GM19239 (cell line): ENCODE measurements around the gene SPPL2A.

Source experiments
- DNase-seq: peaks from one replicate; pipeline ENCODE4 v3.0.0; 2011; ENCODE audit warnings: low spot score; ENCODE audit not compliant: insufficient read length
- FAIRE-seq: peaks from 2 replicates; lab custom pipeline; 2011; peaks lifted over from hg19 to GRCh38; lab: Jason Lieb, UNC

SPPL2A gene

DNA sequence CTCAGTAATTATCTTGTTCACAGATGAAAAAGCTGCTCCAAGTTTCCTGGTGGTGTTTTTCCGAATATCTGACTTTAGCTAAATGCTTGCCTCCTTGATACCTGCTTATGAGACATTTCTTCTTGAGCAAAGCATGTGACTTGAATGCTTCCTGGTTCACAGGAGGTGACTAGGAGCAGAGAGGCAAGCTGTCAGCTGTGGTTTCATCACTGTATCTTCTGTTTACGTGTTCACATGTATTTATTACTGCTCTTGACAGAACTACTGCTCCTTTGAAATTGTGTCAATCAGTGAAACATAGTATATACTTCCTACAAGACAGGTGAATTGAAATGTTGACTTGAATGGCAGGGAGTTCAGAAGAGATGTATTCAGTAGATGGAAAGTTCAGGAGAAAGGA, 8.9 kb upstream of the SPPL2A start:
- DNase-seq (no peak), FAIRE-seq (no peak)

DNA sequence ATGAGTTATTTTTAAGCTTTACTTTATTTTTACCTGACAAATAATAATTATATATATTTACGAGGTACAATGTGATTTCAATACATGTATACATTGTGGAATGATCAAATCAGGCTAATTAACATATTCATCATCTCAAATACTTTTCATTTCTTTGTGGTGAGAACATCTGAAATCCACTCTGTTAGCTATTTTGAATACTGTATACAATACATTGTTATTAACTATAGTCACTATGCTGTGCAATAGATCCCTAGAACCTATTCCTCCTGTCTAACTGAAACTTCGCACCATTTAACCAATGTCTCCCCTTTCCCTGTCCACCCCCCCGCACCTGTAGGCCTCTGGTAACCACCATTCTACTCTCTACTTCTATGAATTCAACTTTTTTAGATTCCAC, 7.9 kb upstream of the SPPL2A start:
- DNase-seq (no peak), FAIRE-seq (no peak)

DNA sequence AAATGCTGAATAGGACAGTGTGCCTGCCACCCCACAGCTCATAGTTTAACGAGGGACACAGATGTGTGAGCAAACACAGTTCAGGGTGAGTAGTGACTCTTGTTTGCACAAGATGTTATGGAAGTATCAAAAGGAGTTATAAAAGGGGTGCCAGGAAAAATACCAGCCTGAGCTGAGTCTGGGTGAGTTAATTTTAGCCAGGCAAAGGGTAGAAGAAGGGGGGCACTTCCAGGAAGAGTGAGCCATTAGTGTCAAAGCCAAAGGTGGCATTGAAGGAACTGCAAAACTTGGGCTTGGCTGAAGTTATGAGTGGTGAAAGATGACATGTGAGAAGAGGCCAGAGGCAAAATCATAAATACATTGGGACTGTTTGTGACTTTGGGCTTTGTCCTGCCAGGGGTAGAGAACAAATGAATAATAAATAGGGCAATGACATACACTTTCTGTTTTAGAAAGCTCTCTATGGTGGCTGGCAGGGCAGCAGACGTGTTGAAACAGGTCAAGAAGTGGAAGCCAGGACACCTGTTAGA, 1.9 kb upstream of the SPPL2A start:
- DNase-seq: no peak
- FAIRE-seq: no peak

DNA sequence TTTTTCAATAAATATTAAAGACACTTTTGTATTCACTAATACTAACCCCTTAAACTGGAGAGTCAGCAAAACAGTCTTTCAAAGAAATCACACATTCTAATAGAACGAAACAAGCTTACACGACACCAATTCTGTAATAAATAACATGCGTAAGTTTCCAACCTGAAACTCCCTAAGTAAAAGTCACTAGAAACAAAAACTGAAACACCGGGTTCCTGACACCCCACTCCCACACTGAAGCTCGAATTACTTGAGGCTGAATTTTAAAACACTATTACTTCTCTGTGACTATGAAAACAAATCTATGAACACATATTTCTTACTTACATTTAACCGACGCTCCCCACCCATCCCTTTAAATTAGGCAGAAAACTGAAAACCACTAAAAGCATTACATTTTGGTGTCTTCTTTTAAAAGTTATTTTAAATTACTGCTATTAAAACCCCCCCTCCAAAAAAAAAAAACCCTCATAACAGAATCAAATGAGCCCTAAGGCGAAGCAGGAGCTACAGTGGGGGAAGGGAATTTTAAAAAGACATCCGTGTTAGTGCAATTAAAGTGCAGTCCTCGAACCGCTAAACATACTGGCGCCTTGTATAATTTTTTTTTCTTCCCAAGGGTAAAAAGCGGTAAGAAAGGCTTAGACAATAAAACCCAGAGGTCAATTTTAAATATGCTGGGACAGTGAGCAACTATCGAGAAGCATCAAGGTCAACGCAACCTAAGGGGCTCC, 878 bp downstream of the SPPL2A start:
- FAIRE-seq: peak; percentile 39
- peak; percentile 35 for DNase-seq

DNA sequence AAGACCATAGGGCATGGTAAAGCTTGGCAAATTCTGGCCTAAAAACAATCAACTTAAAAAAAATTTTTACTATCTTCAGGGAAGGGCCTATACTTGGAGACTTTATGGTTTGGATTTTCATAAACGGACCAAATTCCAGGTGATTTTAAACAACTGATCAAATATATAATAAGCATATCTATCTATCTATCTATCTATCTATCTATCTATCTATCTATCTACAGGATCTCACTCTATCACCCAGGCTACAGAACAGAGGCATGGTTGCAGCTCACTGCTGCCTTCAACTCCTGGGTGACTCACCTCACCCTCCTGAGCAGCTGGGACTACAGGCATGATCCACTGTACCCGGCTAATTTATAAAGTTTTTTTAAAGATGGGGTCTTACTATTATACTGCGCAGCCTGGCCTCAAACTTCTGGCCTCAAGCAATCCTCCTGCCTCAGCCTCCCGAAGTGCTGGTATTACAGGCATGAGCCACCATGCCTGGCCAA, 6.7 kb downstream of the SPPL2A start:
- no peak for FAIRE-seq
- no peak for DNase-seq

DNA sequence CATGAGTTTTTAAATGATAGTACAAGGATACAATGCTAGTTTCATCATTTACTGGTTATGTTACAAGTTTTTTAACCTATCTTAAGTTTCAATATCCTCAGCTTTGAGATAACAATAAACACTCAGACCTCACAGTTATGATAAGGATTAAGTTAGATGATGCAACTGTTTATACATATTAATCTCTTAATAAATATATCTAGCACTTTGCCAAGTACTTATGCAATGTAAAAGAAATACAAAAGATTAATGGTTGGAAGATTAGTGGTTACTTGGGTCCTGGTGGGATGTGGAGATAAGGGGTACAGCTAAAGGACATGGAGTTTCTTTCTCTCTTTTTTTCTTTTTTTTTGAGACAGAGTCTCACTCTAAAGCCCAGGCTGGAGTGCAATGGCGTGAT, 12.0 kb downstream of the SPPL2A start:
- FAIRE-seq (no peak), DNase-seq (no peak)

DNA sequence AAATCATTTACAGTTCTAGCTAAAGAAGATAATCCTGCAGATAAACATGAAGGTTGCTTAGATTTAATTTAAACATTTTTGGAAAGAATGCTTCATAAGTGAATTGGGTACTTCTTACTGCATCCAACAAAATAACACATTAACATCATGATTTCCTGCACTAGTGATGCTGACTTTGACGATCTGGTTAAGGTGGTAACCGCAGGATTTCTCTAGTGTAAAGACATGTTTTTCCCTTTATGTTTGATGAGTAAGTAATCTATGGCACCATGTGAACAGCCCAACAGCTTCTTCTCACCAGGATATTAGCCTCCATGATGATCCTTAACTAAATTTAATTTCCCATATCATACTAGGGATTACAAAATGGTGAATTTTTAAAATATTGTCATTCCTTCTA, 14.1 kb downstream of the SPPL2A start:
- no peak for DNase-seq
- no peak for FAIRE-seq

DNA sequence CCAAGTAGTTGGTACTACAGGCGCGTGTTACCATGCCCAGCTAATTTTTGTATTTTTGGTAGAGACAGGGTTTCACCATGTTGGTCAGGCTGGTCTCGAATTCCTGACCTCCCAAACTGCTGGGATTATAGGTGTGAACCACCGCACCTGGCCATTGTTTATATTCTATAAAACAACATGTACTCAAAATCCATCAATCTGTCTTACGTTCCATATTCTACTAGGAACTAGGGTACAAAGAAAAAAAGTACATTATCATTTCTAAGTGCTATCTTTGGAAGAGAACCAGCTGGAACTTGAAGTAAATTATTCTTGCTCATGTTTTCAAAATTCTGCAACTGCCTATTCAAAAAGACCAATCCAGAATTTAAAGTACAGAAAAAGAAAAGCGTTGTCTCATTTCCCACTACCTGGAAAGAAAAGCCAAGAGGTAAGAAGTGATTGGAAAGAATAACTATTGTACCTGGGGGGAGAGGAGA, 15.2 kb downstream of the SPPL2A start:
- FAIRE-seq (no peak), DNase-seq (no peak)

DNA sequence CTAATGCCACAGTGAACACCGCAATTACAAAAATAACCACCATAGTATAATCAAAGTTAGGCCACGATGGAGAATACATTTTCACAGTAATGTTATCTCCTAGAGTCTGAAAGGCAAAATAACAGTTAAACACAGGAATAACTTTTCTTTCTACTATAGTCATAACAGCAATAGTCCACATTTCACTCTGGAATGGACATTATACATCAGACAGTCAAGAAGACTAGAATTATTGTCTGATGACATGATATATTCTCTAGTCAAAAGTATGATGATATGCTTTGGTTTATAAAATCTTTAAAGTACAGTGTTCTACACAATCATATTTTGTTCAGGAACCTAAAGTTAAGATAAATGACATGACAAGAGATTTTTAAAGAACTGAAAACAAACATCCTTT, 18.0 kb downstream of the SPPL2A start:
- peak; percentile 23 for FAIRE-seq
- DNase-seq: no peak

DNA sequence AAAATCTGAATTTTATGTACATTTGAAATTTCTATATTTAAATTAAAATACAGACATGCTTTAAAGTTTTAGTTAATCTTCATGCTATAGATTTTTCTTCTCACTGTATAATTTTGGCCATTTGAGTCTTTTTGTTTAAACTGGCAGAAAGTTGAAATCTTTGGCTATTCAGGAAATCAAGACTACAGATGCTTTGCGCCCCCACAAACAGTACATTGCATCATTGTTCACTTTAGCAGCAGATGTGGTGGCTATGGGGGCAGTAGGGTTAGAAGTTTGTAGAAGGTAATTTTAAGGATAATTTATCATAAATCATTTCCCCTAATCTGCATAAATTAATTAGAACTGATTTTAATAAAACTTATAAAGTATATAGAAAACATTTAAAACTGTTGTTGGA, 20.9 kb downstream of the SPPL2A start:
- no peak for DNase-seq
- FAIRE-seq: no peak

DNA sequence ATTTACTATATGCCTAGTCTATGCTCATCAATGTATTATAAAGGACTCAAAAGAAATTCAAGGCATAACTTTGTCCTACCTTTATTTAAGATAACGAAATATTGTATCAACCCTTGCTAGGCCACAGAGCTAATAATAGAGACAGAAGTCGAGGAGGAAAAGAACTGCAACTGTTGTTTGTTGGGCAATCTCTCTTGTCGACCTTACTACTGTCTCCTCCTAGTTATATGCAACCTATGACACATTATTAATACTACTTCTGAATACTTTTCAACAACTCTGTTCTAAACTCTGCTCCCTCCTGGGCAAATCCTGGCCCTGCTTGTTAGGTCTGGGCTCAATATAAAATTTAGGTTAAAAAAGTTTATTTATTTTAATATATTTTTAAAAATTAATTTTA, 24.6 kb downstream of the SPPL2A start:
- FAIRE-seq (no peak), DNase-seq (no peak)

DNA sequence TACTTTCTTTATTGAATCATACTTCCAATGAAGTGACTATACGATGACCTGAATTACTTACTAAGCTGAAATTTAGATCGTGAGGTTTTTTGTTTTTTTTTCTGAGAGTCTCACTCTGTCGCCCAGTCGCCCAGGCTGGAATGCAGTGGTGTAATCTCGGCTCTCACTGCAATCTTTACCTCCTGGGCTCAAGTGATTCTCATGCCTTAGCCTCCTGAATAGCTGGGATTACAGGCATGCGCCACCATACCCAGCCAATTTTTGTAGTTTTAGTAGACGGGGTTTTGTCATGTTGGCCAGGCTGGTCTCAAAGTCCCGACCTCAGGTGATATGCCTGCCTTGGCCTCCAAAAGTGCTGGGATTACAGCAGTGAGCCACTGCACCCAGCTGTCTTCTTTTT, 28.7 kb downstream of the SPPL2A start:
- no peak for FAIRE-seq
- DNase-seq: no peak

DNA sequence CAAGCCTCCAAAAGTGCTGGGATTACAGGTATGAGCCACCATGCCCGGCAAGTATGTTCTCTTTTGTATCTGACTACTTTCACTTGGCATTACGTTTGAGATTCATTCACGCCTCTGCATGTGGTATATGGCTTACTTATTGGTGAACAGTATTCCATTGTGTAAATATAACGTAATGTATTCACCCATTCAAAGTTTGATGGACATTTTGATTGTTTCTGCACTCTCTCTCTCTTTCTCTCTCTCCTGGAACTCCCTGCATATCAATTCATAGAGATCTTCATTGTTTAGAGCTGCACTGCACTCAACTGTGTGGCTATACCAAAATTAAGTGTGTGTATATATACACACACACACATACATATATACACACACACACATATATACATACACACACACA, 30.4 kb downstream of the SPPL2A start:
- FAIRE-seq (no peak), DNase-seq (no peak)

DNA sequence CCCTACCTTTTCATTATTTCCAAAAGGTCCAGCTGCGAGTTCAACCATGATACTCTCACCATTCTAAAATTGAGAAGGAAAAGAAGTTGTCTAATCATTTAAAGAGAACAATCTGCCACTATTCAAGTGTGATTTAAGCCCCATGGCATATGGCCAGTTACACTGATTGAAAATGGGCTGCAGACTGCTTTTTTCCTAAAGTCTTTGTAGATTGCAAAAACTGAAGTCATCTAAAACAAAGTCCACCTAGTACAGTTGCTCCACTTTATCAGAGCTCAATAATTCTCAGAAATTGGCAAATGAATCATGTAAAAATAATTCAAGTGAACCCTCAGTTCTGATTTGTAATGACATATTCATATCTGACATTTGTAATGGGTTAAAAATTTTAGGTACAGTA, 39.2 kb downstream of the SPPL2A start:
- DNase-seq (no peak), FAIRE-seq (no peak)

DNA sequence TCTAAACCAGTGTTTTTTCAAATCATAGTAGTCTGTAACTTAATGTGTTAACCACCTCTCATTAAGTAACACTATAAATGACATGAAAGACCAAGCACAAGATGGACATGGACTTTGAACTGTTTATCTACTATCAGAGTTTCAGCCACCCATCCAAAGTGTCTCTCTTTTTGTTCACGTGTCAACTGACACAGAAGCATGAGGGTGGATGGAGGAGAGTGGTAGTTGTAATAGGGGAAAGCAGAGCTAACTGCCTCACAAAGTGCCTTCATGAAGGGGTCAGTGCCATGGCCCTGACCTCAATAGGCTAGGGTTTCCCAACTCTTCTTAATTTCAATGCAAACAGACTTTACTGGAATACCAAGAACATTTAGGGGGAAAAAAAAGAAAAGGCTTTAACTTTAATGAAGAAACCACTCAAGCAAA, 46.8 kb downstream of the SPPL2A start:
- FAIRE-seq: no peak
- no peak for DNase-seq

DNA sequence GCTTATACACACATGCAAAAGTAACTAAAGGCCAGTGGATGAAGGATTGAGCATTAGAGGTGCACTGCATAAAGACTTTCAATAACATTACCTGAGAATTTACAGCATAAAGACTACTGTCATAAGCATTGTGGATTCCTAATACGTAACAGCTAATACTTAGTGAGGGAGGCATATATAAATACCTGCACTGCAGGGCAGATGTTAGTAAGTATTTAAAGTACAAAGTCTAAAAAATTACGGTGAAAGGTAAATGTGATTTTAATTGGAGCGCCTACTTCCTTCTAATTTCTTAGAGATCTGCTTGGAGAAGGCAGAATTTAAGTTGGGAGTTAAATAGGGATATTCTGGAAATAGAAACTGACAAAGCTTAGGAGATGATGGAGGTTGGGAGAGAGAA, 53.5 kb downstream of the SPPL2A start:
- DNase-seq (no peak), FAIRE-seq (no peak)

DNA sequence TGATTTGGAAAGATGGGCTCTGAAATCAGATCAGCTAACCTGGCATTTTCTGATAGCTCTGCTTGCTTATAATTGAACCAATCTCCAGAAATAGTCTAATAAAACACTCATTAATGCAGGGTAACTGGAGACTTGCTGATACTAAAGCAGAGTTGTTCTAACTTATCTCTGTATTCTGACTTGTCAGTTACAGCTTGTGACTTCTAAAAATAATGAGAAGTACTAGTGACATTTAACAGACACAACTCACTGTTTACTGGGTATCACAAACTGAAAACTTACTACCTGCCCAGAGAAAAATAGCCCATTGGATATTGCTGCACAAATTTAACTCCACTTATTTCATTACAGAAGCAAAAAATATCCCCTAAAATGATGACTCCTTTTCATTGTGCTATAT, 54.9 kb downstream of the SPPL2A start:
- FAIRE-seq: no peak

DNA sequence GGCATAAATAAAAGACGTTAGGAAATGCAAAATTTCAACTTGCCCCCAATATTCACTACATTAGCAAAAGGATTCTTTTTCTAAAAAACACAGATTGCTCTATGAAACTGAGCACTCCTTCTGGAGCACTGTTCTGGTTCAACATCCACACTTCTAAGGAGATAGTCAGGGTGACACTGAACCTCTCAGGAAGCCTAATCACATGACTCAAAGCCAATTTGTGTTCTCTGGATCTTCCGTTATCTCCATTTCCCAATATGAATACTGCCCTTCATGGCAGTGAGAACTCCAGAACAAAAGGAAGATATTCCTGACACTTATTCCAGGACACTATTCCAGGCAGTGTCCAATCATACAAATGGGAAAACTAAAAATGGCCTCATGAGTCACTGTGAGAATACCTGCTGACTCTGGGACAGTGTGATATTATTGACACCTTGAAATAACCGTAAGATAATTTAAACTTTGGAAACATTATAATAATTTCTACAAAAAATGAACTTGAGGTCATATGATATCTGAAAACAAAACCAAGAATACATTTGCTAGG, 57.6 kb downstream of the SPPL2A start:
- DNase-seq (no peak), FAIRE-seq (no peak)

More for the DNA sequence above, 54.9 kb downstream of the SPPL2A start:
- DNase-seq: no peak

DNA sequence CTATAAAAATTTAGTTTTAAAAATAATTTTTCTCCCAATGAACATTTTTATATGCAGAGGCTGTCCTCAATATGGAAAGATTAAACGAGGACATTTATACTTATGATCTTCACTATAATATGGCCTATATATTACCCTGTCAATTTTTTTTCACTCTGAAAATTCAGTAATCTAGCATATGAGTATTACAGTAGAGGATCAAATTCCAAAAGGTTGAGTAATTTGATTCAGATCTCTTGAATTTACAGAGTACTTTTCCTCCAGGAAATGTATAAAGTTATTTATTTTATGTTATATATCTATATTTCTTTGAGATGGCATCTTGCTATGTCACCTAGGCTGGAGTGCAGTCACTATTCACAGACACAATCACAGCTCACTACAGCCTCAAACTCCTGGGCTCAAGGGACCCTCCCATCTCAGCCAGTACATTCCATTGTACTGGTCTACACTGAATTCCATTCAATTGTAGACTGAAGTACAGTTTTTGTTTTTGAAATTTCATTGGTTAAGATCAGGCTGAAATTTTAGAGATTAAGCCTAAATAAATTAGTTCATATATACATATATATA, 62.7 kb downstream of the SPPL2A start:
- DNase-seq: no peak
- no peak for FAIRE-seq

DNA sequence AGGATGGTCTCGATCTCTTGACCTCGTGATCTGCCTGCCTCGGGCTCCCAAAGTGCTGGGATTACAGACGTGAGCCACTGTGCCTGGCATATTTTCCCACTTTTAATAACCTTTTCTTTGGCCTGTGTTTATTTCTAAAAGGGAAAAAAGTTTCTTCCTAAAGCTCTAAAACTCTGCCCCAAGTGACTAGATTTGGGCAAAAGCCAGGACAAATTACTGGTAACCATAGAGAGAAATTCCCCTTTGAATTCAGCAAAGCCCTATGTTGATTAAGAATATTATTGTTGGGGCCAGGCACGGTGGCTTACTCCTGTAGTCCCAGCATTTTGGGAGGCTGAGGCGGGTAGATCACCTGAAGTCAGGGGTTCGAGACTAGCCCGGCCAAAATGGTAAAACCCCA, 67.4 kb downstream of the SPPL2A start:
- FAIRE-seq (no peak), DNase-seq (no peak)

DNA sequence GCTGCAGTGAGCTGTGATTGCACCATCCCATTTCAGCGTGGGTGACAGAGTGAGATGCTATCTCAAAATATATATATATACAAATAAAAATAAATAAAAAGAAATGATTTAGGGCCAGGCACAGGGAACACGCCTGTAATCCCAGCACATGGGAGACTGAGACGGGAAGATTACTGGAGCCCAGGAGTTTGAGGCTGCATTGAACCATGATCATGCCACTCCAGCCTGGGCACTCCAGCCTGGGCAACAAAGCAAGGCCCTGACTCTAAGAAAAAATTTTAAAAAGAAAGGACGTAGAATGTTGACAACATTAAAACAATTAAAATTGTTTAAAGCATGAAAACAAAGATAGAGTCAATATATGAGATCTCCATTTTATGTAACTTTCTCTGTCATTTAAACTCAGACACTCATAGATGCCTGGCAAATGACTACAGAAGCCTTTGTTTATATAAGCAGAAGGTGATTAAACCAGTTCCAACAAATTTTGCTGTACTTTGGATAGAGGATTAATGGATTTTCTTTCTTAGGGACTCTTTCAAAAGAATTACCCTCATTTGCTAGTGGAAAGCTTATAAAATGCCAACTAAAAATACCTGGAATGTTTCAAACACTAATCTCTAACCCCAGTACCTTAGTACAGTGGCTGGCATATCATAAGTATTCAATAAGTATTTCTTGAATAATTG, 68.3 kb downstream of the SPPL2A start:
- no peak for FAIRE-seq
- no peak for DNase-seq
